T-helper 1 cell treated with Interleukin-12 subunit alpha and Interleukin-12 subunit beta and Interleukin-4 antibody, amounts not matched to agents 30 μg/mL and 1 μg/mL, for 36 hours (primary cell): ENCODE data around the gene PDIA6.
"Not testable (repeated sequence)": the region's sequence is repeated elsewhere in the genome, so short reads cannot be mapped to it uniquely, and the experiment has no call there.

Experiments used
- H3K27ac Mint-ChIP-seq: one replicate; pipeline ENCODE4 v1.8.0; 2021; ENCODE audit warnings: mild to moderate bottlenecking, mixed read lengths
- H3K27me3 Mint-ChIP-seq: one replicate; pipeline ENCODE4 v1.8.0; 2021; ENCODE audit warnings: low read depth, mixed read lengths
- H3K36me3 Mint-ChIP-seq: one replicate; pipeline ENCODE4 v1.8.0; 2021; ENCODE audit warnings: low read depth, mixed read lengths
- H3K4me1 Mint-ChIP-seq: one replicate; pipeline ENCODE4 v1.8.0; 2021; ENCODE audit warnings: low read depth, mixed read lengths
- H3K4me3 Mint-ChIP-seq: one replicate; pipeline ENCODE4 v1.8.0; 2021; ENCODE audit warnings: mild to moderate bottlenecking, moderate library complexity, mixed read lengths
- H3K9me3 Mint-ChIP-seq: one replicate; pipeline ENCODE4 v1.8.0; 2021; ENCODE audit warnings: mixed read lengths

PDIA6 gene

DNA sequence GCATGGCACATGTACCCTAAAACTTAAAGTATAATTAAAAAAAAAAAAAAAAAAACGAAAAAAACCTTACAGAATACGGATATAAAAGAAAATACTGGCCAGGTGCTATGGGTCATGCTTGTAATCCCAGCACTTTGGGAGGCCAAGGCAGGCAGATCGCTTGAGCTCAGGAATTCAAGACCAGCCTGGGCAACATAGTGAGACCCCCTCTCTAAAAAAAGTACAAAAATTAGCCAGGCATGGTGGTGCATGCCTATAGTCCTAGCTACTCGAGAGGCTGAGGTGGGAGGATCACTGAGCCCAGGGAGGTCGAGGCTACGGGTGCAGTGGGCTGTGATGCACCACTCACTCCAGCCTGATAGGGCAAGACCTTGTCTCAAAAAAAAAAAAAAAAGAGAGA is 6.6 kb downstream of the PDIA6 start:
- not testable (repeated sequence) for H3K27ac Mint-ChIP-seq, H3K4me3 Mint-ChIP-seq, H3K9me3 Mint-ChIP-seq, H3K27me3 Mint-ChIP-seq
- Mint-ChIP-seq H3K36me3 (peaks cover 20% of the 10 kb centered on the region), H3K4me1 (peaks cover 33% of the 10 kb centered on the region)

DNA sequence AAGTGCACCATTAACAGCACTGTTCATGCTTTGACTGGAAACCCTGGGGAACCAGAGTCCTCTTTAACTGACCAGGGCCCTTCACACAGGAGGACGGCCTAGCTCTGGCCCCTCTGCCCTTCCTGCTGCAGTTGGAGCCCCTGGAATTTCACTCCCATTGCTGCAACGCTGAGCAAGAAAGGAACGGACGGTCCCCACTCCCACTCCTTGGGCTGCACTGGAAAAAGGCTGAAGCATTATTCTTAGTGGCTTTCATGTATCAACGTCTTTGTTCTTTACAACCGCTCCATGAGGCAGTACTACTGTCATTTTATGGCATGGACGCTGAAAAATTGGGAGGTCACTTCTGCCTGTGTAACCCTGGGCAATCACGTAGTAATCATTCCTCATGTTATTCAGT is 9.9 kb downstream of the PDIA6 start:
- peaks cover 14% of the 10 kb centered on the region for H3K4me1 Mint-ChIP-seq
- H3K27ac Mint-ChIP-seq: no peak overlapping the region
- H3K9me3 Mint-ChIP-seq: no peaks in the 10 kb centered on the region
- peaks cover 21% of the 10 kb centered on the region for H3K36me3 Mint-ChIP-seq
- no peaks in the 10 kb centered on the region for H3K27me3 Mint-ChIP-seq
- H3K4me3 Mint-ChIP-seq: no peak overlapping the region

DNA sequence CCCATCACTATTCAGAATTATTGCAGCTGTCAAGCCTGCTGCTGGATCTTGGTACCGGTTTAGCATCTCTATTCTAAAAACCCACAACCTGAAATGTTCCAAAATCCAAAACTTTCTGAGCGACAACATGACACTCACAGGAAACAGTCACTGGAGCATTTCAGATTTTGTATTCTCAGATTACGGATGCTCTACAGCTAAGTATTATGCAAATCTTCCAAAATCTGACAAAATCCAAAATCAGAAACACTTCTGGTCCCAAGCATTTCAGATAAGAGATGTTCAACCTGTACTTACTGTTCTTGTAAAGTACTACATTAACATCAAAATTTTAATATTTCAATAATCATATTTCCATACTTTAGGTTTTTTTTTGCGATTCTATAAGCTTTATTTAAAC is 12.4 kb downstream of the PDIA6 start:
- H3K4me3 Mint-ChIP-seq: no peak overlapping the region
- peaks cover 26% of the 10 kb centered on the region for H3K36me3 Mint-ChIP-seq
- H3K4me1 Mint-ChIP-seq: peaks cover 13% of the 10 kb centered on the region
- no peaks in the 10 kb centered on the region for H3K27me3 Mint-ChIP-seq
- no peaks in the 10 kb centered on the region for H3K9me3 Mint-ChIP-seq
- H3K27ac Mint-ChIP-seq: no peak overlapping the region

DNA sequence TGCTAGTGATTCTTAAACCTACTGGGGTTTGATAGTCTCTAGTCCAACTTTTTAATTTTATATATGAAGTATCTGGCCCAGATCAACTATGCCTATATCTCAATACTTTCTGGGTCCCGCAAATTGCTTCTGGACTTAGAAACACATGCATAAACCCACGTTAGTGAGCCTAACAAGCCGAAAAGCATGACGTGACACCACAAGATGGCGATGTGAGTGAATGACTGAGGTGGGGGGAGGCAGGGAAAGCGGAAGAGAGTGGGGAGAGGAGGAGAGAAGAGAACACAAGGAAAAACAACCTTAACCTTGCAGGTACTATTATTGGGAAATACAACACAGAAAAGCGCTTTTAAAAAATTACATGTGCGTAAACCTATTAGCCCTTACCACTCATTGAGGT is 13.8 kb downstream of the PDIA6 start:
- Mint-ChIP-seq H3K36me3 (peaks cover 26% of the 10 kb centered on the region), H3K4me3 (no peak overlapping the region), H3K4me1 (peaks cover 13% of the 10 kb centered on the region), H3K27me3 (no peaks in the 10 kb centered on the region), H3K9me3 (no peaks in the 10 kb centered on the region), H3K27ac (no peak overlapping the region)

DNA sequence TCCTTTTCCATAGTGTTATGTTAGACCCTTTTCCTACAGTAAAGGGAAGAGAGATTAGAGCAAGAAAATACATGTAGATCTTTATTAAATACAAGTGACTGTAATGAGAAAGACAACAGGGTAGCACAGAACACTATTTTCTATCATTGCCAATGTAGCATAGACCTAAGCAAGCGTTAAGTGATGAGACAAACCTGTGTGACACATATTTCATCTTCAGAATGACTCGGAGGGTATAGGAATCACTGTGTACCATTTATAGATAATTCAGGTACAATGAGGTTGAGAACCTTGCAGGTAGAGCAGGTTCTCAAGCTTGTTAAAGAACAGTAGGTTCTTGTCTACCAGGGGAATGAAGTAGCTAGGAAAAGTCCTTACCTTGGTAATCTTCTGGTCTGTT is 15.9 kb downstream of the PDIA6 start:
- H3K27me3 Mint-ChIP-seq: no peaks in the 10 kb centered on the region
- peaks cover 10% of the 10 kb centered on the region for H3K4me1 Mint-ChIP-seq
- no peak overlapping the region for H3K4me3 Mint-ChIP-seq
- H3K27ac Mint-ChIP-seq: no peak overlapping the region
- peaks cover 40% of the 10 kb centered on the region for H3K36me3 Mint-ChIP-seq
- H3K9me3 Mint-ChIP-seq: no peaks in the 10 kb centered on the region

DNA sequence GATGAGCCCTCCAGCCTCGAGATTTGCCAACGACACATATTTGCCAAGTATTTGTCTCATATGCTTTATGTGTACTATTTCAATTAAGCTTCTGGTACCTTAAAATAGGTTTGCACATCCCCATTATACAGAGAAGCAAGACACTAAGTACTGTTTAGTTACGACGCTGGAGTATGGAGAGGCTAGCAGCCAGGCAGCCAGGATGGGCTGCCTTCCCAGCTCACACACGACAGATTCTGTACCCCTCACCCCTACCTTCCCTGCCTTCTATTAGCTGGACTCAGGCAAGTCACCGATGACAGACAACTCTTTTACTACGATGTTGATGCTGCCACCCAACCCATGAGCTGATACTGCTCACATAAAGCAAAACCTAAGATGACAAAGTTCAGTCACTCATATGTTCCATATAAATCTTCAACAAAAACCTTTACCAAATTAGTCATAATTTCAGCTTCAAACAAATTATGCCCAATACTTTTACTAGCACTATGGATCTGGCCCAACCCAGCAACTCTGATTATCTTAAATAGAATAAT is 17.0 kb downstream of the PDIA6 start:
- no peak overlapping the region for H3K4me3 Mint-ChIP-seq
- H3K27ac Mint-ChIP-seq: no peak overlapping the region
- peaks cover 48% of the 10 kb centered on the region for H3K36me3 Mint-ChIP-seq
- H3K4me1 Mint-ChIP-seq: peaks cover 14% of the 10 kb centered on the region
- no peaks in the 10 kb centered on the region for H3K9me3 Mint-ChIP-seq
- no peaks in the 10 kb centered on the region for H3K27me3 Mint-ChIP-seq

DNA sequence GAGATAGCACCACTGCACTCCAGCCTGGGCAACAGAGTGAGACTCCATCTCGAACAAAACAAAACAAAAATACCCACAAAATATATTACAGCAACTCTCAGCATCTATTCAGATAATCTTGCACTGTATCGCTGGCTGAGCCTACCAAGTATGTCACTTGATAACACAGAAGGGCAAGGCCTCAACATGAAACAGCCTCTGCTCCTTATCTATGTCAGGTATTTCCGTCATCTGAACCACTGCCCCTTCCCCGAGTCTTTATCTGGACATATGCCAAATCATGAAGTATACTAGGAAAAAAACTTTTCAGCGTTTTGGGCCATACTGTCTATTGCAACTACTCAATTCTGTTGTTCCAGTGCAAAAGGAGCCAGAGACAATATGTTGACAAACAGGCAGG is 17.7 kb downstream of the PDIA6 start:
- Mint-ChIP-seq H3K36me3 (peaks cover 54% of the 10 kb centered on the region), H3K4me3 (no peak overlapping the region), H3K9me3 (no peaks in the 10 kb centered on the region), H3K4me1 (peaks cover 14% of the 10 kb centered on the region), H3K27ac (no peak overlapping the region), H3K27me3 (no peaks in the 10 kb centered on the region)

DNA sequence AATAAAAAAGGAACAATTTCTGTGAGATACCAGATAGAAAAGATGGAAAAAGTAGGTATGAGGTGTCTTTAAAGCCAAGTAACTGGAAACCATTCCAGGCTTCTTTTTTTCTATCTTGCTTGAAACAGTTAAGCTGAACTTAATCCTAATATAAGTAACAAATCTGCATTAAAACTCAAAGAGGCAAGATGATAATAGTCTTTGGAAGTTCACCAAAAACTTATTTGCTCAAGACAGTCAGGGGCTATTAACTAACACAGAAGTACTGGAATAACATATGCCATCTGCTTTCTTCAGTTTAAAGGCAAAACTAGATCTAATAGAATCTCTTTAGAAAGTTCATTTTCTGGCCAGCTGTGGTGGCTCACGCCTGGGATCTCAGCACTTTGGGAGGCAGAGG is 18.8 kb downstream of the PDIA6 start:
- no peaks in the 10 kb centered on the region for H3K9me3 Mint-ChIP-seq
- H3K27ac Mint-ChIP-seq: peak overlapping the region; percentile 49
- no peak overlapping the region for H3K4me3 Mint-ChIP-seq
- peaks cover 54% of the 10 kb centered on the region for H3K36me3 Mint-ChIP-seq
- H3K4me1 Mint-ChIP-seq: peaks cover 11% of the 10 kb centered on the region
- H3K27me3 Mint-ChIP-seq: no peaks in the 10 kb centered on the region

DNA sequence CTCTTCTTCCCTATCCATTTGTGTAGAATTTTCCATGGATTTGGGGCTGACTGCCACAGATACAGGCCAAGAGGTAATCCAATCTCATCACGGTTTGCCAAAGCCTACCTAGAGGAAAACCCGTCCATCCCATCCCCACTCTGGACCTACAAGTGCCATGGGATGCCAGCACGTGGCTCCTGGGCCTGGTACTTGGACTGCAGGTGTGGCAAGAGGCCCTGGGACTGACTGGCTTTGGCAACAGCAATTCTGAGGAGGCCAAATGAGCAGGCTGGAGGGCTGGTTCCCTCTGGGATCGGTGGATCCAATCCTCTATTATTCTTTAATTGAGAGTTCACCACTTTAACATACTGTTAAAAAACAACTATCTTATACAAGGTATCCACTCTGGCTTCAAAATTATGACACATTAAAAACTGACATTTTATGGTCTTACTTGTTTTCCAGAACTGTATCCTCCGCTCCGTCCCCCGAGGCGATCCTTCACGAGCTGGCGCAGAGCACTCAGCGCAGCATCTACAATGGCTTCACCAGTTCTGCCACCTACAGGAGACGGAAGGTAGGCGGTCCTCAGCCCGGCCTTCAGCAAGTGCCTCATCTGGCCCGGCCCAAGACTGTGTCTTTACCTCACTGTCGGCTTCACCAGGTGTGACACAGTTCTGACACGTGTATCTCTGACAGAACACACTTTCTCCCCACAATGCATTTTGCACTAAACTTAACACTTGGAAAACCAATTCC is 19.8 kb downstream of the PDIA6 start:
- peaks cover 9% of the 10 kb centered on the region for H3K4me1 Mint-ChIP-seq
- no peaks in the 10 kb centered on the region for H3K27me3 Mint-ChIP-seq
- H3K27ac Mint-ChIP-seq: no peak overlapping the region
- no peak overlapping the region for H3K4me3 Mint-ChIP-seq
- peaks cover 58% of the 10 kb centered on the region for H3K36me3 Mint-ChIP-seq
- no peaks in the 10 kb centered on the region for H3K9me3 Mint-ChIP-seq

DNA sequence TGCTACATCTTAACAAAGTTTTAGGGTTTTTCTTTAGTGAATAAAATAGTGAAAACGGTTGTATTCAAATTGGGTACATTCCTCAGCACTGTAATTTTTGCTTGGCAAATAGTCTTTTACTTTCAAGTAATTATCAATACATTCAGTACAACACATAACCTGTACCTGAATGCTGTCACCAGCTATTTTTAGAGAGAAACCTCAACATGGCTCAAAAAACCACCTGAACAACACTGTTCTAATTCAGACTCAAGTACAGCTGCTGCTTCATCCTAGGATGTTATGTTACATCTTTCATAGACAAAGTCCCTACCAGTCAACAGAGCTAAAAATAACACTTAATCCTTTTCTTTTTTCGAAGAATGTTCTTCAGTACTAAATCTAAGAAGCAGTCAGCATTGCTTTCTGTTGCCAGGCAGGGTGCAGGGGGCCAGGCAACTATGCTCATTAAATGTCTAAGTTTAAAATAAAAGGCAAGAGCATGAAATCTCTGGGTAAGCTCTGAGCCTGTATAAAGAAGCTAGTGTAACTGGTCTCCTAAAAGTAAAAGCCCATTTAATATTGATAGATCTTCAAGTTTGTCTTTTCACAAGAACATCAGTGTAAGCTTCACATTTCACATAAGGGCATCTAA is 20.5 kb downstream of the PDIA6 start:
- peaks cover 64% of the 10 kb centered on the region for H3K36me3 Mint-ChIP-seq
- no peak overlapping the region for H3K27ac Mint-ChIP-seq
- peaks cover 9% of the 10 kb centered on the region for H3K4me1 Mint-ChIP-seq
- H3K27me3 Mint-ChIP-seq: no peaks in the 10 kb centered on the region
- no peak overlapping the region for H3K4me3 Mint-ChIP-seq
- no peaks in the 10 kb centered on the region for H3K9me3 Mint-ChIP-seq

DNA sequence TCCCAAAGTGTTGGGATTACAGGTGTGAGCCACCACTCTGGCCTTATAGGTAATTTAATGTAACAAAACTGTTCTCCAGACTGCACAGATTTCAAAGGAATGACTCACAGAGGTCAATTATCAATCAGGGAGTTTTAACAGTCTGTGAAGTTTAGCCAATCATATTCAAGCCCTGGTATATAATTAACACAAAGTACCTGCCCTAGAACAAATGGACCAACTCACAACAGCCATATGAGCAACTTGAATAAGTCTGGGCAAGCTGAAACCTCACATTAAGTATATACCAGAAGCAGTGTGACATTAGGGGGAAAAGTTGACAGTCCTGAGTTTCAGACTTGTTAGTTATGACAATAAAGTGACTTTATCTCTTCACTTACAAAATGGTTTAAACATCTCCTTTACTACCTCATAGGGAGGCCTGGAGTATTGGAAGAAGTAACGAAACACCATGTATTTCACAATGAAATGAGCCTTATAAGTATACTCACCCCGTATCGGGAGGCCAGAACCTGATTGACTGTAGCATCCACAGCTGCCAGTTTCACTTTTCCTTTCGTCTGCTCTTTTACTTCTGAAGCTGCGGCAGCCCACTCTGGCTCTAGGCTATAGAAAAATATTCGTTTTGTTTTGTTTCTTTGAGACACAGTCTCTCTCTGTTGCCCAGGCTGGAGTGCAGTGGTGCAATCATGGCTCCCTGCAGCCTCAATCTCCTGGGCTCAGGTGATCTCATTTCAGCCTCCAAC is 22.2 kb downstream of the PDIA6 start:
- Mint-ChIP-seq H3K27ac (no peak overlapping the region), H3K27me3 (no peaks in the 10 kb centered on the region), H3K4me1 (peaks cover 7% of the 10 kb centered on the region), H3K4me3 (no peak overlapping the region), H3K36me3 (peaks cover 63% of the 10 kb centered on the region), H3K9me3 (no peaks in the 10 kb centered on the region)

DNA sequence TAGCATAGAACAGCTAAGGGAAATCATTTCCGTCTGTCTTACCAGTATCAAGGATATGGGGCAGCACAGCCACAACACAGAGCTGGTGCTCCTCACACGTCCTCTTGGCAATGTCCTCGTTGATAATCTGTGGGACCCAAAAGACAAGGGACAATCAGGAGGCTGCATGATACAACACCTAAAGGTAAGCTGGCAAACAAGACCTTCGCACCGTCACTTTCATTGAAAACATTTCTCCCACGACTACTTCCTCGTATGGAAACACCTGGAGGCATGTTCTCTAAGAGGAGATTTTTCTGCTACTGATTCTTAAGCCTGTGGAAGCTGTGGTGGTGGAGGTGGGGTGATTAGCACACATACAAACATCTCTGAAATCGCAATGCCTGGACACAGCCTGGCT is 23.7 kb downstream of the PDIA6 start:
- Mint-ChIP-seq H3K36me3 (peaks cover 78% of the 10 kb centered on the region), H3K9me3 (no peaks in the 10 kb centered on the region), H3K4me1 (peaks cover 7% of the 10 kb centered on the region), H3K27ac (no peak overlapping the region), H3K4me3 (no peak overlapping the region), H3K27me3 (no peaks in the 10 kb centered on the region)

DNA sequence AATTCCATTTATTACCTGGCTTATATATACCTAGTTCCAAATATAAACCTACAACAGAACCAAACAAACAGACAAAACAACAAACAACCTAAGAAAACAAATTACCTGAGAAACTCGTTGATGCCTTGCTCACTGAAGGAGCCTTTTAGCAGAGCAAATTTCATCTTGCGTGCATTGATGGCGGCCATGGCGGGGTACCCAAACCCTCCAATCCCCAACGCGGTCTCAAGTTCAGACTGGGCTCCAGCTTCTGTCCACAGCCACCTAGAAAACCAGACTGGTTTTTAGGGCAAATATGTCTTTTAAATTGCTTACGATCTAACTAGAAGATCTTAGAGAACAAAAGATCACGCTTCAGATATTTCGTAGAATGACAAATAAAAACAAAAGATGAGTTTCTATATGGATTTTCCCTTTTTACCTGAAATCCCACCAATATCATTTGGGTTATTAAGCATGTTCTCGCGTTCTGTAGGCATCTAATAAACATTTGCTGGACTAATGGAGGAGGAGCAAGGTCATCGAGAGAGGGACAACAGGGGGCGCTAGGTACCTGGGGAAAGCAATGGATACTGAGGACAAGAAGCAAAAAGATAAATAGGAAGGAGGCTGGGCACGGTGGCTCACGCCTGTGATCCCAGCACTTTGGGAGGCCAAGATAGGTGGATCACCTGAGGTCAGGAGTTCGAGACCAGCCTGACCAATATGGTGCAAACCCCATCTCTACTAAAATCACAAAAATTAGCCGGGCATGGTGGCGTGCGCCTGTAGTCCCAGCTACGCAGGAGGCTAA is 25.2 kb downstream of the PDIA6 start:
- Mint-ChIP-seq H3K4me3 (no peak overlapping the region), H3K27ac (no peak overlapping the region), H3K27me3 (no peaks in the 10 kb centered on the region), H3K4me1 (peaks cover 4% of the 10 kb centered on the region), H3K9me3 (no peaks in the 10 kb centered on the region), H3K36me3 (peaks cover 77% of the 10 kb centered on the region)

DNA sequence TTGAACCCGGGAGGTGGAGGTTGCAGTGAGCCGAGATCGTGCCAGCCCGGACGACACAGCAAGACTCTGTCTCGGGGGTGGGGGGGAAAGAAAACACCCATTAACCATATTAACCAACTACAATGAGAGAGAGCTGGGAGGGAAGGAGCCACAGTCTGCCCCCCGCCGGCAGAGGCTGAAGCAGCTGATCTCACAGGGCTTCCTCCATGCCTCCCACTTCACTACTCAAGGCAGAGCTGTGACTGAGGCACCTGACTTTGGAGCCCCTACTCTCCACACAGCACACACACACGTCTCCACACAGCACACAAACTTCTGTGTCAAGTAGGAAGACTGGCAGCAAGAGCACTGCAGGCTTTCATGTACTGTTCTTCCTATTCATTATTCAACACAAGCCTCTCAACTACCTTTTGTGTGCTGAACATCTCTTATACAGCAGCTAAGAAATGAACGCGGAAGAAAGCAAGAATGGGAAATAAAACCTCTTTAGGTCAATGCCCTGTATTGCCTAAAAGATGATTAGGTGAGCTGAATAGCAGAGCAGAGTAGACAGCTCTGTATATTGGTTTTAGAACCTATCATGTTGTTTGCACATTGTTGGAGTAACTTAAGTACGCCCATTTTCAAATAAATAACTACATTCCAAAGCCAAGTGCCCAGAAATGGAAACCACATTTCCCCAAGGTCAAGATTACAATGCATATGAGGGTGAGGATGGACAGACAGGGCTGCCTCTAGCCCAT is 26.2 kb downstream of the PDIA6 start:
- no peaks in the 10 kb centered on the region for H3K27me3 Mint-ChIP-seq
- H3K4me1 Mint-ChIP-seq: peaks cover 1% of the 10 kb centered on the region
- H3K27ac Mint-ChIP-seq: no peak overlapping the region
- H3K4me3 Mint-ChIP-seq: no peak overlapping the region
- peaks cover 72% of the 10 kb centered on the region for H3K36me3 Mint-ChIP-seq
- no peaks in the 10 kb centered on the region for H3K9me3 Mint-ChIP-seq
